Measurements from ENCODE around the gene THSD4.

The THSD4 gene

DNA sequence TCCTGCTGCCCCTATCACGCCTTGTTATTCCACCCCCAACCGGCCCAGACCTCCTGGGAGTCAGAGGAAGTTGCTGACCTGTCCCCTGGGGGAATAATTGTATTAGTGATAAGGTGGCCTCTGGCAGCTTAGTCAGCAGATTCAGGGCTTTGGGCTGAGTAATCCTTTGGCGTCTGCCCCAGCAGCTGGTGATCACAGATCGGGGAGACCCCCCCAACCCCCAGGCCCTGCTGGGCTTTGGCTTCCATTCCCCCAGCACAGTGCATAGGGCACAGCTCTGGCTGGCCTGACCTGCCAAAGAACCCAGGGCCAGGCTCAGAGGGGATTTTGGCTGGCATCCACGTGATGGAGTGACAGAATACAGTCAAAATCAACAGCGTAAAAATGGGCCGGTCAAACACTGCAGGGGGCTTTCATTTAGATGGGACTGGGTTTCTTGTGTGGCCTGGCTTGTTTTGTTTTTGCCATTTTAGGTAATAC is 691.2 kb downstream of the THSD4 start:
- Histone ChIP-seq H3K4me3 (no peak overlapping the region), H3K27ac (no peak overlapping the region)

DNA sequence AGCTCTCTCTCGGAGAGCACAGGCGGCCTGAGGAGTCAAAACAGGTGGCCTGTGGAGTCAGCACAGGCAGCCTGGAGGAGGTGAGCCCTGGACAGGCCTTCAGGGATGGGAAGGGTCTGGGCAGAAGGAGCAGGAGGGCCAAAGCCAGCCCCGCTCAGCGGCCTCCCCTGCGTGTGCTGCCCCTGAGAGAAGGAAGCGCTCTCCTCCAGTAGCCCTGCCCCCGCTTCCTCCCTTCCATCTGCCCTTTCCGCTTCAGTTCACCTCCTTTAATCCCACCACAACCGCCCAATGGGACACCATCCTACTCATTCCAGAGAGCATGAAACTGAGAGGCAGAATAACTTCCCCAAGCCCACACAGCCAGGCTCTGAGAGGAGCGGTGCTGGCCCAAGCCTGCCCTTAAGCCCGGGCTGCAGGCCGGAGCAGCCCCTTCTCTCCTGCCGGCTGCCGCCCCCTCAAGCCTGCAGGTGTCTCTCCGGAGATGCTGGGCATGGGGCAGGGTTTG is 691.9 kb downstream of the THSD4 start:
- Histone ChIP-seq H3K4me3 (no peak overlapping the region), H3K27ac (no peak overlapping the region)

DNA sequence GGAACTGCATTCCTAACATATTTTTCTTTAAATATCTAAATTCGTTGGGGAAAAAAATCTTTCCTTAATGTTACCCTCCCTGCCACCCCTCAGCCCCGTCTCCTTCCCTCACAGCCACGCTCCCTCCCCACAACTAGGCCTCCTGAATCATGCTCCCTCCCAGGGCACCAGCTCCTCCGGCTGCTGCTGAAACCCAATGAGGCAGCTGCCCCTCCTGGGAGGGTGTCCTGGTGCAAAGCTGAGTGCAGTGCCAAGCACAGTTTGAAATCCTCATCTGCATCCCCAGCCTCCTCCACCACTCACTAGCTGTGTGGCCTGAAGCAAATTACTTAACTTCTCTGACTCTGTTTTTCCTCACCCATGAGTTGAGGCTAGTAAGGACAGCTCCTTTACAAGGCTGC is 692.4 kb downstream of the THSD4 start:
- H3K27ac ChIP-seq, result no peak overlapping the region
- H3K4me3 ChIP-seq, result no peak overlapping the region

DNA sequence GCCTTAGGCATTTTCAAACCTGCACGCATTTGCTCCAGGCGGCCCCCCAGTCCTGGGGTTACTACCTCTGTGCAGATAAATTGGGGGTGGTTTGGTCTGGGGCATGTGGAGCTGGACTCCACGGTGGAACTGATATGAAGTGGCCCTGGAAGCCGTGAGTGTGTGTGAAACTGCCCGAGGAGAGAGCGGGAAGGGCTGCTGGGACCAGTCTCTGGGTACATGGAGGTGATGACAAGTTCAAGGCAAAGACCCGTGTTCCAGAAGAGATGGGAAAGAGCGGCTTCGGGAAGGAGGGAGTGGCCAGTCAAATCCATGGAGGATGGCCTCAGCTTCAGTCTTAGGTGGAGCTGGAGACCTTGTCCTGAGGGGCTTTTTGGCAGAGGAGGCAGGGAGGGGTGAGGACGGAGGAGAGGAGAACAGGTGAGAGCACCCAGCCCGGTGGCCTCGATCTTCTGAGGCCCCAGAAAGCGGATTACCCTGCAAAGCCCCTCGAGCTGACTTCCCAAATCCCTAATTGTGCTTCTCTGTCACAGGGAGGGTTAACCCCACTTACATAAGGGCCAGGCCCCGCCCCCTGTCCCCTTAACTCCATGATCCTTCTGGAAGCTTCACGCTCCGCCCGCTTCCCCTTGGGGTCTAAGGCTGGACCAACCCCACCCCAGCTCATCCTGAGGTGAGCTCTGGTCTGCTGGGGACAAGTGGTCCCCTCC is 693.2 kb downstream of the THSD4 start:
- Histone ChIP-seq H3K27ac (no peak overlapping the region), H3K4me3 (no peak overlapping the region)

DNA sequence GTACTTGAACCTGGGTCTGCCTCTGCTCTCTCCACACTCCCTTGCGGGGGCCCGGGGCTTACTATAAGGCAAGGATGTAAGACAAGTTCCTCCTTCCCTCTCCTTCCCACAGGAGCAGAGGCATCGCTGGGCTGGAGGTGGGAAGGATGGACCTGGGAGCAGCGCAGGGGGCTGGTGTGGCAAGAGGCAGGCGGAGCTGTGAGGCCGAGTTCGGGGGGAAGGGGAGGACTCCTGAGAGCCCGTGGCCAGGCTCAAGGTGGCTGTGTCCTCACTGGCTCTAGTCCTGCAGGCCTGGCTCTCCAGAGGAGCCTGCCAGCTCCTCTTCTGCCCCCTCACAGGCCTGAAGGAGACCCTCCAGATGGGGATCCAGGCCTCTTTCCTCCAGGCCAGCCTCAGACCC is 694.1 kb downstream of the THSD4 start:
- H3K4me3 ChIP-seq, result no peak overlapping the region
- H3K27ac ChIP-seq, result no peak overlapping the region

DNA sequence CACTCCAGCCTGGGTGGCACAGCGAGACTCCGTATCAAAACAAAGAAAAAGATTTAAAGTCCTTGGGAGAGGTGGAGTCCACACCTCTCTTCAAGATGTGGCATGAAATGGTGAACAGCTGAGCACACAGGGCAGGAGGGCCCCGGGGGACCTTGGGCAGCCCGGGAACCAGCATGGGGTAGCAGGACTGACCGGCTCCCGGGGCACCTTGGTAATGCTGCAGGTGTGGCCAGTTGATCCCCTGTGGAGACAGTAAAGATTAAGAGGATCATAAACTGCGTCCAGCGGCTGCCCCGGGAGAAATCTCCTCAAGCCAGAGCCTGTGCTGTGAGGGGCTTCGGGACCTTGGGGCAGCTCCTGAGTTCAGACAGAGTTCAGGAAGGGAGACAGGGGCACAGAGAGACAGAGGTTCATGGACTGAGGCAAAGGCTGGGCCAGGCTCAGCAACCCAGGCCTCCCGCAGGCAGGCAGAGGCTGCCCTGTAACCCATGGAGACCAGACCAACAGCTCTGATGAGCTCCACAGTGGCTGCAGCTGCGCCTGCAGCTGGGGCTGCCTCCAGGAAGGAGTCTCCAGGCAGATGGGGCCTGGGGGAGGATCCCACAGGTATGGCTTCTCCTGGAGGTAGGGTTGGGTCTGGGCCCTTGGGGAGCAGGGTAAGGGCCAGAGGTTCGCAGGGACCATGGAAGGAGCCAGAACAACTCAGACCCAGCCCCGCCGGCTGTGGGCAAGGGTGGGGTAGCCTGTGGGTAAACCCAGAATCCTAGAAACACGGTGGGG is 695.2 kb downstream of the THSD4 start, which contains the start of gene NR2E3:
NR2E3 (plus strand) TSS at position 299 of the 780 bp plus-strand sequence; CDS start at position 489, 190 bp downstream.
- no peak within 1 kb of the TSS for H3K27ac ChIP-seq
- H3K4me3 ChIP-seq, result no peak within 1 kb of the TSS

DNA sequence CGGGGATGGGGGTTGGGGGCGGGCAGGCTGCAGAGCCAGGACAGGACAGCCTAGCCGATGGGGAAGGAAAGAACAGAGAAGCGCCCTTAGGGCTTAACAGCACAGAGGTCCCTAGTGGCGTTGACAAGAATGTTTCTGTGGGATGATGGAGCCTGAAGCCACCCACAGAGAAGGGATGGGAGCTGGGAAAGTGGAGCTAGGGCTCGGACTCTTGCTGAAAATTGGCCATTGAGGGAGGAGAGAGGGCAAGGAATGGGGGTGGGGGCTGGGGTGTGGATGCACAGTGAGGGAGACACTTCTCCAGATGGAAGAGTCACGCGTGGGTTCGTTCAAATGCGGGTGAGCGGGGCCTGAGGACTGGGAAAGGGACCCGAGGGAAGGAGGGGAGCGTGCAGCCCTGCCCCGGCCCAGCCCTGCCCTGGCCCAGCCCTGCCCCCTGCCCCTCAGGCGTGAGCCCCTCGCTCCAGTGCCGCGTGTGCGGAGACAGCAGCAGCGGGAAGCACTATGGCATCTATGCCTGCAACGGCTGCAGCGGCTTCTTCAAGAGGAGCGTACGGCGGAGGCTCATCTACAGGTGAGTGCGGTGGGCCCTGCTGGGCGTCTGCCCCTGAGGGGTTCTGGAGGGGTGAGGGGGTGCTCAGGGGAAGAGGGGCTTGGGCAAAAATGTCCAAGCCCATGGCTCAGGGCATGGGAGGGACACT is 695.9 kb downstream of the THSD4 start:
- Histone ChIP-seq H3K4me3 (no peak overlapping the region), H3K27ac (no peak overlapping the region)

DNA sequence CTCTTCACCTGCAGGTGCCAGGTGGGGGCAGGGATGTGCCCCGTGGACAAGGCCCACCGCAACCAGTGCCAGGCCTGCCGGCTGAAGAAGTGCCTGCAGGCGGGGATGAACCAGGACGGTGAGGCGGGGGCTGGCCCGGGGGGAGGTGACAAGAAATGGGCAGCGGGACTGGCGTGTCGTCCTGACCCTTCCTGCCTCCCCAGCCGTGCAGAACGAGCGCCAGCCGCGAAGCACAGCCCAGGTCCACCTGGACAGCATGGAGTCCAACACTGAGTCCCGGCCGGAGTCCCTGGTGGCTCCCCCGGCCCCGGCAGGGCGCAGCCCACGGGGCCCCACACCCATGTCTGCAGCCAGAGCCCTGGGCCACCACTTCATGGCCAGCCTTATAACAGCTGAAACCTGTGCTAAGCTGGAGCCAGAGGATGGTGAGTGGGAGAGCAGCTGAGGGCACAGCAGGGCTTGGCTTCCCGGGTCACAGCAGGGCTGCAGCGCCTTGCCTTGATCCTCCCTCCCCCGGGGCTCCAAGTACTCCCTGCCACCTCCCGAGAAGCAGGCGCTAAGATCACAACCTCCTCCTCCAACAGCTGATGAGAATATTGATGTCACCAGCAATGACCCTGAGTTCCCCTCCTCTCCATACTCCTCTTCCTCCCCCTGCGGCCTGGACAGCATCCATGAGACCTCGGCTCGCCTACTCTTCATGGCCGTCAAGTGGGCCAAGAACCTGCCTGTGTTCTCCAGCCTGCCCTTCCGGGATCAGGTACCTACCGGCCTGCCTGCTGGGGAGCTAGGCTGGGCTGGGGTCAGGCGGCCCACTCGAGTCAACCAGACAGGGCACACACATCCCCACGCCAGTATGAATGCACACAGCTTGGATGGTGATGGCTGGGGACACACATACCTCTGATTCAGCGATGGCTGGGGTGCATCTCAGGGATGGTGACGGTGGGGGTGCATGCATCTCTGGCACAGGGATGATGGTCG is 696.8 kb downstream of the THSD4 start:
- no peak overlapping the region for H3K4me3 ChIP-seq

DNA sequence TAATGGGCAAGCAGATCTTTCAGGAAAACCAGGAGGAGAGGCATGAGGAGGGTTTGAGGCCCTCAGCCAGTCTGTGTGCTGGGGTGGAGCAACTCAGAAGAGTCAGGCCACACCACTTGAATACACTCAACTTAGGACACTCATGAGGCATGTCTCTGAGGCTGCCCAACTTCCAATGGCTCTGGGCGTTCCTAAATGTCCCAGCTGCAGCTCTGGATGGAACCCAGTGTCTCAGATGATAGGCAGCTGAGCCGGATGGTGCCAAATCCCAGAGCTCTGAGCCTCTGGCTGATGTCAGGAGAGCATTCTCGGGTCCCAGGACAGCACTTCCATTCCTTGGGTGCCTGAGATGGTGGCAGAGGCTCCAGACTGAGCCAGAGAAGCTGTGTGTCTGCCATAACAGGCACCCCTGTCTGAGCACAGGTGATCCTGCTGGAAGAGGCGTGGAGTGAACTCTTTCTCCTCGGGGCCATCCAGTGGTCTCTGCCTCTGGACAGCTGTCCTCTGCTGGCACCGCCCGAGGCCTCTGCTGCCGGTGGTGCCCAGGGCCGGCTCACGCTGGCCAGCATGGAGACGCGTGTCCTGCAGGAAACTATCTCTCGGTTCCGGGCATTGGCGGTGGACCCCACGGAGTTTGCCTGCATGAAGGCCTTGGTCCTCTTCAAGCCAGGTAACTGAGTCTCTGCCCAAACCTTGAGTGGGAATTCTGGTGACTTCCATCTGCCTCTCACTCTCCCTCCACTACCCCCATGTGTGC is 697.9 kb downstream of the THSD4 start:
- H3K27ac ChIP-seq, result no peak overlapping the region
- no peak overlapping the region for H3K4me3 ChIP-seq

More for the DNA sequence above, 696.8 kb downstream of the THSD4 start:
- H3K27ac ChIP-seq, result no peak overlapping the region

DNA sequence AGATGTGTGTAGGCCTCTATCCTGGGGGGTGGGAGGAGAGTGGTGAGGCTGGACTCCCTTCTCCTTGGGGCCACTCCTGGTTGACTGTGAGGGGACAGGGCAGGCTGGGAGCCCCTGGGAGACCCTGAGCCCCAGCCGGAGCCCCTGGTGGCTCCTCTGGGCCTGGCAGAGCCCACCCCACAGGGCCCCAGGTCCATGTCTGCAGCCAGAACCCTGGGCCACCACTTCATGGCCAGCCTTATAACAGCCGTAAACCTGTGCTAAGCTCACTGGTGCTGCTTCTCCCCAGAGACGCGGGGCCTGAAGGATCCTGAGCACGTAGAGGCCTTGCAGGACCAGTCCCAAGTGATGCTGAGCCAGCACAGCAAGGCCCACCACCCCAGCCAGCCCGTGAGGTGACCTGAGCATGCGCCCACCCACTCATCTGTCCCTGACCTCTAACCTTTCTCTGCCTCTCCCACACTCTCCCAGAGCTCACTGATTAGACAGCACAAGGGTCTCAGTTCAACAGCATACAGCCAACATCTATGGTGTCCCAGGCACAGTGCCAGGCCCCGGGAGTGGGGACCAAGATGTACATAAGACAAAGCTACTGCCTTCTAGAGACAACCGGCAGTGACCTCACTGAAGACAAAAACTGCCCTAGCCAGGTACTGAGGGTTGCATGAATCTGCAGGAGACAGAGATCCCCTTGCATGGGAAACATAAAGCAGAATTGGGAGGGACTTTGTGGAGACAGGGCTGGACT is 698.6 kb downstream of the THSD4 start:
- no peak overlapping the region for H3K27ac ChIP-seq
- H3K4me3 ChIP-seq, result no peak overlapping the region

DNA sequence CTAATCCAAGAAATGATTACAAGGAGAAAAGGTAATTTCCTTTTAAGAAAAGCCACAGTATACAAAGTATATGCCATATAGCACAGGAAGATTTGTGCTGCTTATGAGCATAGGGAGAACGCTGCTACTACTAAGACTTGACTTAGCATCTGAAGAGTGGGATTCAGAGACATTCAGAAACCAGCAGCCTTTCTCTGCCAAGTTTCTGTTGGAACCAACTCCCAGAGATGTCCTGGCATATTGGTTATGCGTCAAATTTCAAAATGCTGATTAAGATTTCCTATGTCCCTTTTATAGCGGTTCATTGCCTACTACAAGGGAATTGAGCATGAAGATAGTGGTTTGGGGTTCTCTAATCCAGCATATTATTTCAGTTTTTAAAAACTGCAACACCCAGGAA is 700.0 kb downstream of the THSD4 start:
- H3K4me3 ChIP-seq, result no peak overlapping the region
- no peak overlapping the region for H3K27ac ChIP-seq

DNA sequence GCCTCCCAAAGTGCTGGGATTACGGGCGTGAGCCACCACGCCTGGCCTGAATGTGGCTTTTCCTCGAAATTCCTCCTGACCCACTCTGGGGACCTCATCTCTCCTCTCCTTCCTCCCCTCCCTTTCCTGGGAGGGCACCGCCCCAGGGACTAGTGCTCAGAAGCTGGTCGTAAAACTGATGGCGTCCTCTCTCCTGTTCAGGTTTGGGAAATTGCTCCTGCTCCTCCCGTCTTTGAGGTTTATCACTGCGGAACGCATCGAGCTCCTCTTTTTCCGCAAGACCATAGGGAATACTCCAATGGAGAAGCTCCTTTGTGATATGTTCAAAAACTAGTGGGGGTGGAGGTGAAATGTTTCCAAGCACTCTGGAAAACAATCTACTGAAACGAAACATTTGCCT is 702.1 kb downstream of the THSD4 start:
- Histone ChIP-seq H3K27ac (no peak overlapping the region), H3K4me3 (no peak overlapping the region)

DNA sequence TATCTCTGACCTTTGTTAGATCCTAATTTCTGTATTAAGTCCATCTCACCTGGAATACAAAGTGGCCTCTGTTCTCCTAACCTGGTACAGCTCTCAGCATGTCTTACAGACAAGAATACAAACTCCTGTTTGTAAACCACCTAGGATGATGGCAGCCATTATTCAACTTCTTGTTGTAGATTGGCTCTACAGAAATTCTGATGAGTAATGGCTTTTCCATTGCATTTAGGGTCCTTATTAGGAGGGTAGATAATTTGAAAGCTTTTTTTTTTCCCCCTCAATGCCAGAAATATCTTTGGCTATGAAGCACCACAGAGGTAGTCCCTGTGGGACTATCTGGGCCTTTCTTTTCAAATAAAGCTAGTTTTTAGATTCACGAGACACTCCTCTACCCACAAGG is 704.9 kb downstream of the THSD4 start:
- no peak overlapping the region for H3K4me3 ChIP-seq

DNA sequence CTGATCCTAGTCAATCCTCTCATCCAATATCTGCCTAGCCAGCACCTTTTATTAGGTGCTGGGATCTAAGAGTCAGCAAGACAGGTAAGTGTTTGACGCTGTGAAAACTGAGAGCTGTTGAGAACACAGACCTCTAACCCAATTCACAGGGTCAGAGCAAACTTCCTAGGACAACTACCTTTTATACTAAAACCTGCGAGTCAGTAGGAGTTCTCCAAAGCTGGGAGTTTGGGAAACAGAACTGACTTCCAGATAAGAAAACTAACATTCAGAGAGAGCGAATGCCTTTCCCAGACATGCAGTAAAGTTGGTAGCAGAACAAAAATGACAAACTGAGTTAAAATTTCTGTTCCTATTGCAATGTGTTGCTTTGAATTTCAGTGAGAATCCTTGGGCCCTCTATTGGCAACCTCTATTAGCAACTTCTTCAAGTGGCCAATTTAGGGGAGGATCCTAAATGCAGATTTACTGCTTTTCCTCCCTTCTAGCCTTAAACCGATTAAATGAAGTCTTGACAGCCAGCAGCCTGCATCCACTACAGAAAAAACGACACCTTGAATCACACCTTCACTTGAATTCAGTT is 706.4 kb downstream of the THSD4 start:
- H3K4me3 ChIP-seq, result no peak overlapping the region

More for the DNA sequence above, 704.9 kb downstream of the THSD4 start:
- H3K27ac ChIP-seq, result no peak overlapping the region

DNA sequence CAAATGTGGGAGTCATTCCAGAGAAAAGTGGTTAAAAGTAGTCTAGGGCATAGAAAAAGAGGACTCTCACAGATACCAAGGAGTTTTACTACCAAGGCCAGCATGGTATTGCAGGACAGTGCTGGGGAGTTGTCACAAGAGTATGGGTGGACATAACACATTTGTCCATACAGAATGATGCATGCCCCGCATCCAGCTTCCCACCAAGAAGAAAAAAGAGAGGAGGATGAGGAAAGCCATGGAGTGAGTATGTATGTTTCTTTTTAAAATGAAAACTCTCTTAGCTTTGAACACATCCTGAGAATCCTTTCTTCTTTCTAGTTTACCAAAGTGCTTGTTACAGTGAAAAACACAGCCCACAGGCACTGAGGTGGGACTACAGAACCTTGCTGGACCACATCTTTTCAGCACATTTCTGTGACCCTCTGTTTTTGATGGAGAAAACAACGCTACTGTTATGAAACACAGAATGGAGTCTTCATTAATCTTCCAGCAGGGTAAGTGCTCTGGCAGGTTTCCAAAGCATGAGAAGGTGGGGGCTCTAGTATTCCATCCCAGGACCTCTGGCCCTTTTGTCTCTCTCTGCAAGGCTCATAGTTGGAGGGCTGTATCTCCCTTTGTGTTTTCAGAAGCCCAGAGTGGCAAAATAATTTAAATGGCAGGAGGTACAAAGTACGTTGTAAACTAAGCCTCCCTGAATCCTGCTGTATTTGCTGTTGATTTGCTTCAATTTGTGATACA is 707.8 kb downstream of the THSD4 start:
- H3K4me3 ChIP-seq, result no peak overlapping the region
- no peak overlapping the region for H3K27ac ChIP-seq

More for the DNA sequence above, 706.4 kb downstream of the THSD4 start:
- no peak overlapping the region for H3K27ac ChIP-seq

DNA sequence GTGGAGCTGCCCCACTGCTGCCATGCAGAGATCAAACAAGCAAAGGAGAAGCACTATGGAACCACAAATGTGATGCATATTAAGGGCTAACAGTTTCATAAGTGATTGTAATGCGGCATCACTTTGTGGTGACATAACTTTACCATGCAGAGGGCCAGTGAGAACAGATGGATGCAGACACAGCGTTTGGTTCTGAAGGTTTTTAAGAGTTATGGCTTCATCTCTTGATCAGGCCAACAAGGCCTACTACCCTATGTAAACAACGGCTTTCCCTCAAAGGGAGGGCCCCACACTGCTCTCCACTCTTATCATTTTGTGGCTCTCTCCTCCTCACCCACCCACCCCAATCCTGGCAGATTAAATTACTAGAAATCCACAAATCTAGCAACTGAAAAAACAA is 708.5 kb downstream of the THSD4 start:
- Histone ChIP-seq H3K4me3 (no peak overlapping the region), H3K27ac (no peak overlapping the region)
